Stimulated activated CD8-positive, alpha-beta memory T cell treated with anti-CD3 and anti-CD28 coated beads, Interleukin-15, amount 100 ng/mL, for 4 hours (primary cell): ENCODE data around the gene CIC.

ENCODE experiments used
- DNase-seq, 2 donors: peaks; one replicate each; pipeline ENCODE4 v3.0.0-alpha.2; 2020; ENCODE audit warnings: low read depth in 2 of 2

CIC gene

GRCh38 chr19:42277821-42278451, 8.9 kb downstream of the CIC start:
- no peak for DNase-seq

GRCh38 chr19:42278452-42279154, 9.6 kb downstream of the CIC start:
- no peak for DNase-seq

- DNase-seq: no peak
These were observed 10.3 kb downstream of the CIC start for GRCh38 chr19:42279155-42279901.

- peak; percentile 68 for DNase-seq
These were observed 11.1 kb downstream of the CIC start for GRCh38 chr19:42279902-42280814.

- DNase-seq: peak in 1 of 2 donors; percentile 33
These were observed 11.7 kb downstream of the CIC start for GRCh38 chr19:42280815-42281145.

- DNase-seq: no peak
These were observed 12.2 kb downstream of the CIC start for GRCh38 chr19:42281146-42281826.

- no peak for DNase-seq
These were observed 13.0 kb downstream of the CIC start for GRCh38 chr19:42281827-42282762.

- DNase-seq: no peak
These were observed 13.8 kb downstream of the CIC start for GRCh38 chr19:42282819-42283187.

GRCh38 chr19:42283188-42284065, 14.4 kb downstream of the CIC start:
- peak; percentile 89 to 96 for DNase-seq

- DNase-seq: peak; percentile 55 to 69
These were observed 15.0 kb downstream of the CIC start for GRCh38 chr19:42284066-42284501.

- DNase-seq: no peak
These were observed 15.7 kb downstream of the CIC start for GRCh38 chr19:42284591-42285341.

- no peak for DNase-seq
These were observed 16.5 kb downstream of the CIC start for GRCh38 chr19:42285541-42285941.

GRCh38 chr19:42285988-42286348, 16.9 kb downstream of the CIC start:
- DNase-seq: no peak

- DNase-seq: no peak
These were observed 17.4 kb downstream of the CIC start for GRCh38 chr19:42286349-42287016.

GRCh38 chr19:42287017-42287826, 18.2 kb downstream of the CIC start:
- DNase-seq: no peak

- DNase-seq: no peak
These were observed 18.7 kb downstream of the CIC start for GRCh38 chr19:42287827-42288107.

- DNase-seq: no peak
These were observed 19.3 kb downstream of the CIC start for GRCh38 chr19:42288387-42288786.
